A673 (cell line): ENCODE results near the gene FOLR3. TPM values are rescaled to one million over a fixed set of nuclear protein-coding genes. Genes with fewer than 3 reads are reported as not detected.
"Not testable (repeated sequence)": the region's sequence is repeated elsewhere in the genome, so short reads cannot be mapped to it uniquely, and the experiment has no call there.

Experiments used
- Bru-seq: library from RNA; stranded (reverse); fragments of 400-500 nt; gene quantifications from one replicate; lab custom pipeline; 2021; lab: Mats Ljungman, UMichigan
- BruChase-seq, 2 experiments: library from RNA; stranded (reverse); fragments of 400-500 nt; gene quantifications; one replicate each; lab custom pipeline; 2021; lab: Mats Ljungman, UMichigan
- BruUV-seq: library from RNA; stranded (reverse); fragments of 400-500 nt; replicated peaks from 2 replicates; lab custom pipeline; 2021; lab: Mats Ljungman, UMichigan
- CTCF ChIA-PET: fragments of 300-600 bp; sonication (Branson Sonifier 250); formaldehyde crosslinking; loops from one replicate; lab custom pipeline; 2022; ENCODE audit warnings: antibody characterized with exemption; lab: Charles Lee
- POLR2A ChIA-PET: fragments of 300-600 bp; sonication (Branson Sonifier 250); formaldehyde crosslinking; loops from one replicate; lab custom pipeline; 2022; ENCODE audit warnings: antibody characterized with exemption; ENCODE audit not compliant: low non-redundant PET; lab: Charles Lee
- DNase-seq: peaks from one replicate; pipeline ENCODE4 v3.0.0-alpha.2; 2015; ENCODE audit warnings: low spot score
- H3K27ac ChIP-seq: fragments of 200-600 bp; sonication (generic); 2 replicates; pipeline ENCODE4 v1.5.1; 2016; ENCODE audit warnings: mixed run types, low read depth, mild to moderate bottlenecking, mixed read lengths, antibody characterized with exemption, low read length; ENCODE audit not compliant: poor library complexity, severe bottlenecking
- H3K27me3 ChIP-seq: fragments of 200-600 bp; sonication (generic); replicated peaks from 2 replicates; pipeline ENCODE4 v1.6.1; 2017; ENCODE audit warnings: mixed run types, low read depth, mild to moderate bottlenecking, mixed read lengths, antibody characterized with exemption, low read length; ENCODE audit not compliant: insufficient read depth, poor library complexity
- H3K36me3 ChIP-seq: fragments of 200-600 bp; sonication (generic); 2 replicates; pipeline ENCODE4 v1.6.1; 2016; ENCODE audit warnings: mixed run types, mild to moderate bottlenecking, mixed read lengths, antibody characterized with exemption, low read length; ENCODE audit not compliant: insufficient read depth, poor library complexity, severe bottlenecking
- H3K4me1 ChIP-seq: fragments of 200-600 bp; sonication (generic); 2 replicates; pipeline ENCODE4 v1.6.1; 2017; ENCODE audit warnings: mixed run types, mild to moderate bottlenecking, mixed read lengths, antibody characterized with exemption, low read length; ENCODE audit not compliant: insufficient read depth, poor library complexity, severe bottlenecking
- H3K4me3 ChIP-seq: fragments of 200-600 bp; sonication (generic); 2 replicates; pipeline ENCODE4 v1.5.1; 2016; ENCODE audit warnings: low read depth, mixed run types, mild to moderate bottlenecking, mixed read lengths, low read length; ENCODE audit not compliant: poor library complexity, severe bottlenecking
- H3K9me3 ChIP-seq: fragments of 200-600 bp; sonication (generic); 2 replicates; pipeline ENCODE4 v1.6.1; 2016; ENCODE audit warnings: mixed run types, low read depth, mild to moderate bottlenecking, mixed read lengths, antibody characterized with exemption, low read length; ENCODE audit not compliant: poor library complexity, severe bottlenecking
- CTCF ChIP-seq: fragments of 300-800, 200-600 bp; sonication (generic); conservative IDR thresholded peaks from 2 replicates; pipeline ENCODE4 v1.5.1; 2017; ENCODE audit warnings: low read depth, mild to moderate bottlenecking, antibody characterized with exemption, low read length, moderate library complexity, mixed read lengths
- EZH2 ChIP-seq: fragments of 200-600 bp; sonication (generic); IDR thresholded peaks from 2 replicates; pipeline ENCODE4 v1.6.1; 2017; ENCODE audit warnings: borderline replicate concordance, low read depth, mild to moderate bottlenecking, mixed read lengths, antibody characterized with exemption, low read length; ENCODE audit not compliant: poor library complexity, severe bottlenecking
- intact Hi-C: fragments of 100-400 bp; cut with micrococcal nuclease; formaldehyde crosslinking; loops from one replicate; pipeline ENCODE4 v1.10.0; 2022; ENCODE audit not compliant: unreplicated experiment
- long read RNA-seq: library from polyadenylated mRNA; stranded (forward); transcript quantifications from one replicate; pipeline ENCODE4 v2.0.0, GENCODE V29; 2022
- total RNA-seq: library from RNA; stranded (reverse); gene quantifications from 2 replicates; pipeline ENCODE4 v1.2.3, GENCODE V29; 2021

Gene FOLR3
- total RNA-seq (not detected in 2 replicates), Bru-seq, nascent RNA (not detected), BruChase-seq, experiment 1, labeled RNA remaining after a 2-hour chase (not detected), BruChase-seq, experiment 2, labeled RNA remaining after a 6-hour chase (not detected)
- long read RNA-seq, result 0 reads

- DNase-seq, intact Hi-C loops, BruUV-seq, H3K27ac ChIP-seq, H3K36me3 ChIP-seq, POLR2A ChIA-PET, CTCF ChIA-PET, H3K4me1 ChIP-seq, H3K9me3 ChIP-seq, H3K4me3 ChIP-seq: not testable (repeated sequence)
- peaks cover 16% of the 10 kb centered on the region for H3K27me3 ChIP-seq
Measured at GRCh38 chr11:72135473-72135872, at the start of gene FOLR3. Gene FOLR3, plus strand, starts transcription at chr11:72135725. Its CDS starts 228 bp downstream, at chr11:72135953.

- H3K4me1 ChIP-seq, result no peaks in the 10 kb centered on the region
- no peaks in the 10 kb centered on the region for H3K36me3 ChIP-seq
- intact Hi-C loops, result no loop called here
- BruUV-seq, result no TSS peak
- no peak for DNase-seq
- no peak overlapping the region for H3K4me3 ChIP-seq
- CTCF ChIA-PET, result interaction anchor here (1.7 kb wide), 1 partner anchor 63 kb away, joined by 5 read pairs; no protein-coding TSS in a partner anchor
- TF ChIP-seq CTCF (no peak), EZH2 (no peak)
- no peaks in the 10 kb centered on the region for H3K27me3 ChIP-seq
- POLR2A ChIA-PET, result no interaction called here
- H3K9me3 ChIP-seq, result no peaks in the 10 kb centered on the region
- no peak overlapping the region for H3K27ac ChIP-seq
Measured at GRCh38 chr11:72088076-72088808, 47.3 kb upstream of the FOLR3 start.

GRCh38 chr11:72091292-72091691, 44.2 kb upstream of the FOLR3 start:
- H3K36me3 ChIP-seq, result peaks cover 3% of the 10 kb centered on the region
- no peaks in the 10 kb centered on the region for H3K4me1 ChIP-seq
- no peak for TF ChIP-seq EZH2
- peak; percentile 91 for TF ChIP-seq CTCF
- POLR2A ChIA-PET, result no interaction called here
- no TSS peak for BruUV-seq
- H3K27me3 ChIP-seq, result no peaks in the 10 kb centered on the region
- H3K4me3 ChIP-seq, result no peak overlapping the region
- peak; percentile 81 for DNase-seq
- H3K27ac ChIP-seq, result no peak overlapping the region
- intact Hi-C loops, result loop anchor here (1.0 to 2.0 kb wide), 2 partner anchors 66 to 114 kb away; no protein-coding TSS in a partner anchor
- CTCF ChIA-PET, result interaction anchor here (1.1 to 3.7 kb wide), 3 partner anchors 51 to 340 kb away, joined by 3 to 59 read pairs (median 5); no protein-coding TSS in a partner anchor
- H3K9me3 ChIP-seq, result no peaks in the 10 kb centered on the region
